Stimulated activated CD4-positive, alpha-beta T cell treated with anti-CD3 and anti-CD28 coated beads, Interleukin-4, amount 100 ng/mL, for 24 hours (primary cell): ENCODE measurements around the gene SLC46A3.

Experiments
- DNase-seq: peaks from one replicate; pipeline ENCODE4 v3.0.0-alpha.2; 2020

Gene SLC46A3

DNA sequence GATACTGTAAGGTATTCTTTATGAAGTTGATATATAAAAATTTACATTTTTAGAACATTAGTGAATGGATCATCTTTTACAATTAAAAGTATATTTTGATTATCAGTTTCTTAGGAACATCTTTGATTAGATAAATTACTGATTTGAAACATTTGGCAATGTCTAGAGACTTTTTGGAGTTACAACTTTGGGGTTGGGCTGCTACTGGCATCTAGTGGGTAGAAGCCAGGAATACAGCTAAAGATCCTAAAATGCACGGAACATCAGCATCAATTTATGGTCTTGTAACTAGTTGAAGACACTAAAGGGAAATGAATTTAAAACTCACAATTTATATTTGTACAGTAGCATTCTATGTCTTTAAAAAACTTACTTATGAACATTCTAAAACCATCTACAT lies 40.0 kb downstream of the SLC46A3 start:
- DNase-seq = no peak

DNA sequence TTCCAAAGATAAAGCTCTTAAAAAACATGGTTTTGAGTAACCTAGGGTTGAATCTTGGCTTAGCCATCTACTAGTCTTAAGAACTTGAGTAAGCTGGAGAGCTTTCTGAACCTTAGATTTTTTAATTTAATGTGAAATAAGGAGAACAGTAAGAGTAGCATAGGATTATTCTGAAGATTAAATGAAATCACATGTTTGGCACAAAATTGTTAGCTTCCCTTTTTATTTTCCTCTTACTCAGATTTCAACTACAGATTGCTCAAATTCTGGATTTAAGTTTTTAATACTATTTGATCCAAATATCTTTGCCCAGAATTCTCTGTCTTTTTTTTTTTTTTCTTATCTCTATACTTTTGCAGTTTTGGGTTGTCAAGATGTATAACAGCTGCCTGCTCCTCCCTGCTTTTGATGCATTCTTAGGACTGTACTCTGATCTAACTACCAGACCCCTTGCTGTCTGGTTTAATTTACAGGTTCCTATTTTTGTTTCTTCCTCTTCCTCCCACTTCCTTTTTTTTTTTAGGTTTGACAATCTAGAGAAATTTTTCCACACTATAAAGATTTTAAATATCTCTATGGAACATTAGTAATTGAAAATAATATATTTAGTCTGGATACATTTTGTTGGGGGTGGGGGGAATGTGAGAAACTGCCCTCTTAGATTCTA lies 47.5 kb downstream of the SLC46A3 start:
- no peak for DNase-seq

DNA sequence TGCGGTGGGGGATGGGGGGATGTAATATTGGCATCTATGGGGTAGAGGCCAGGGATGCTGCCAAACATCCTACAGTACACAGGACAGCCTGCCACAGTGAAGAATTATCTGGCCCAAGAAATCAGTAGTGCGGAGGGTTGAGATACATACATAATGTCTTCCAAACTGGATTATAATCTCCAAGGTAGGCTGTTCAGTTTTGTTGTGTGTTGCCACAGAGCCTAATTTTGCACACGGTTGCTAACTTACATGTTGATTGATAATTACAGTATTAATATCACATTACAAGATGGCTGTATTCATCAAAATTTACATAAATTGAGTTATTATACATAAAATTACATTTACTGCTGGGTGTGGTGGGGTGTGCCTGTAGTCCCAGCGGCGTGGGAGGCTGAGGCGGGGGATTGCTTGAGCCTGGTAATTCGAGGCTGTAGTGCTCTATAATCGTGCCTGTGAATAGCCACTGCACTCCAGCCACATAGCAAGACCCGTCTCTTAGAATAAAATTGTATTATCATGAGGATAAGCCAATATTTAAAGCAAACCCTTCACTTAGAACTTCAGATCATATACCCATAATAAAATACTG lies 51.8 kb downstream of the SLC46A3 start:
- no peak for DNase-seq

DNA sequence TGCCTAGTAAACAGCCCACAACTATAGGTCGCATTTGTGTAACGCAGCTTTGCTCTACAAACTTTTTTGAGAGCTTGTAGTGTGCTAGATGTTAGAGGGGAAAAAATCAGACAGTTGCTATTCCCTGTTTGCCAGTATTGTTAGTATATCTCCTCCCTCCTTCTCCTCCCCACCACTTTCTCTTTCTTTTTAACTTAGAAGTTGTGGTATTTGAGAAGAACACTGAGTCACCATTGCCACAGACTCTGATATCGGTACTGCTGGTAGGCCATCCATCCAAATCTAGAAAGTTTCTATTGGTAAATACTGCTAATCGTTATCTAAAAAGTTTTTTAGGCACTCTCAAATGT lies 59.2 kb downstream of the SLC46A3 start:
- DNase-seq = peak; percentile 38

DNA sequence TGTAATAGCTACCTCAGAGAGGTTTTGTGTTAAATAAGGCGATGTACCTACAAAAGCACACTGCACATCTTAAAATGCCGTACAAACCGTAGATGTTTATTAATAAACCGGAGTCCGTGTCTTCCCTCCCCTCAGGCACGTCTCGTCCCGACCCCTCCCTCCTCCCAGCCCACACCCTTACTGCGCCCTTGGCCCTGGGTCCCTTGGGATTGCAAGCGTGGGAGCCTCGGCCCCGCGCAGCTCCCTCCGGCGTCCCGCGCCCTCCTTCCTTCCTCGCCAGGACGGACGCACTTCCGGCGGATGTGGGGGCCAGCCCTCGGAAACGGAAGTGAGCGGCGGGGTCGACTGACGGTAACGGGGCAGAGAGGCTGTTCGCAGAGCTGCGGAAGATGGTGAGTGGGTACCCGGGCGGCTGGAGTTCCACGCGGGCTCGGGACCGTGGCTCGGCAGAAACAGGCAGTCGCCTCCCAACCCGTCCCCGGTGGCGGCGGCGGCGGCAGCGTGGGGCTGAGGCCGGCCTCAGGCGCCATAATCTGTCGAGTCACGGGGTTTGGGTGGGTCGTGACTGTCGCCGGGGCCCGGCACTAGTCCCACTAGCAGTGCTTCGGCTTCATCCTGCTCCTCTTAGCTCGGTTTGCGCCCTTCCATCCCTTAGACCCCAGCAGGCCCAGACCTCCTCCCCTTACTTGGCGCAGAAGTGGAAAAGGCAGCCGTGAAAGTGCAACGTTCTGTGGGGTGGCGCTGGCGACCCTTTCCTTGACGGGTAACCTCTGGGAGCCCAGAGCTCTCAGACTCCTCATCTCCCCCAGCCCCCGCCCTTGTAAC lies 59.8 kb downstream of the SLC46A3 start, which contains the start of gene POMP:
Gene POMP (plus strand): TSS at position 335 of the 825 bp plus-strand sequence. CDS start 55 bp downstream, at position 390.
- DNase-seq = peak; percentile 93

DNA sequence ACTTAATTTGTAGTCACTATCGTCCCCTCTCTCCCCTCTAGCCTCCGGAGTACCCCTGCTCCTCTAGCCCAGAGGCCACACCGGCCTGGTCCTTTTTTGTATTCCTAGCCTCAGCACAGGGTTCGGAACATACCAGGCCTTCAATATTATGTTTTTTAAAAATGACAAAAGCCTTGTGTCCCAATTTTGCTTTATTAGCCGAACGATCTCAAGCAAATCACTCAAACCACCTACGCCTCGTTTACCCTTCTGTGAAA lies 60.3 kb downstream of the SLC46A3 start:
- peak; percentile 7 for DNase-seq

DNA sequence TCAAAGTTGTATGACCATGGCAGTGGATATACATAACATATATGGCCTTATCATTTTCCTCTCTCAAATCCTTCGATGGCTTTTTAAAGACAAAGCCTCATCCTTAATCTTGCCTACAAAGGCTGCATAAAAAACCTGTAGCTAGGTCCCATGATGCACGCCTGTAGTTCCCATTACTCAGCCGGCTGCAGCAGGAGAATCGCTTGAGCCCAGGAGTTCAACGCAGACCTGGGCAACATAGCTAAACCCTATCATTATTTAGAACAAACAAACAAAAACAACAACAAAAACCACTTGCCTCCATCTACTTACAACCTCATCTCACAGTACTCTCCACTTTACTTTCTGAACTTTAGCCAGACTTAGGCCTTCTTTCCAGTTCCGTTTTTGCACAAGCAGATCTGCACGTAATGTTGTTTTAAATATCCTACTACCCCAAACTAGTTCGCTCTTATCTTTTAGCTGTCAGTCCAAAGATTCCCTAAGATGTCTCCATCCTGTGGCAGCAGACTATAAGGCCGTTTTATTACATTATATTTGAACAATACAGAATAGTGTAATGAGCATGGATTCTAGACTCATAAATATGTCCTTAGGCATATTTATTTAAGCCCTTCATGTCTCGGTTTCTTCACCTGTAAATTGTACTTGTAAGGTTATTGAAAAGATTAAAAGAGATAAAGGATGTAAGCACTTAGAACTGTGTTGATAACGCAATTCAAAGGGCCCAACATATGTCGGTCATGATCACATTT lies 60.8 kb downstream of the SLC46A3 start:
- DNase-seq = no peak

DNA sequence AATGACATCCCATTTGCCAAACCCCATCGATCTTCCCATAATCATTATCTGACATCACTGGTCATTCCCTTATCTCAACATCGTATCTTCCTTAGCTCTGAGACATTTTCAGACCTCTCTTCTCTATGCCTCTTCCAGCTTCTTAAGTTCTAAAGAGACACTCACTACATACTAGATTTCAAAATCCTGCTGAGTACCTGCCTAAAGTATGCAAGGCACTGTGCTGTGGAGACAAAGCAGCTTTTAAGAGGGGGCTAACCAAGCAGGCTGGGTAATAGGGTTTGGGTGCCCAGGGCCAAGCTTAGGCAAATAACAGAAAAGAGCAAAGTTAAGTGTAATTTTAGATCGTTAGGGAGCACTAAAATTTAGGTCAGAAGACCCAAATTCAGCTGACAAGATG lies 63.2 kb downstream of the SLC46A3 start:
- DNase-seq = no peak

DNA sequence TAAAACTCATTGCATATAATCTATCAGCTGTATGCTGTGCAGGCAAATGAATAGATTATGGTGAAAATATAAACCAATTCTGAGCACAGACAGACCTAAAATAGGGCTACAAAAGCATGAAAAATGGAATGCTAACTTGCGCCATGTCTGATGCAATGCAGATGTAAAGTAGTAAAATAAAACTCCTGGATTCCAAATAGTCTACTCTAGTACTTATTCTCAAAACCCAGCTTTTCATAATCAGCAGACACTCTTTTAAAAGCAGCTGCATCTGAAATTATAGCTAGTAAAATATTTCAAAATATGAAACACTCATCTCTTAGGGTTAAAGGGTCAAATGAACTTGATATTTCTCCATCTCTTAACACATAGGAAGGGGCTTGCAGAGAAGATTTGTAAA lies 64.5 kb downstream of the SLC46A3 start:
- DNase-seq = no peak

DNA sequence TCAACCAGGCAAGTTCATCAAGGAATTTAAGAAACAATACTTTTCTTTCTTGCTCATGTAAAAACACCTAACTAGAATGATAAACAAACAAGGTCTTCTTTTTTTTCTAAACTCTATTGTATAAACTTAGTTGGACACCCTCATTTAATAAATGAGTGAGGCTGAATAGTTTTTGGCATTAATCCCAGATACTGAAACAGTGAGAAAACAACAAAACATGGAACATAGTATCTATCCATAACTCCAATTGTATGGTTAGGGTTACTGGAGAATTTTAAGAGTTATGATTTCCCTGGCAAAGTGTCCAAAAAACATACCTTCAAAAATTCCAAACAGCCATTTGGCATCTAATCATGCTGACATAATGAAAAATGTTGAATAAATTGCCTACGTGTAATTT lies 65.7 kb downstream of the SLC46A3 start:
- no peak for DNase-seq

DNA sequence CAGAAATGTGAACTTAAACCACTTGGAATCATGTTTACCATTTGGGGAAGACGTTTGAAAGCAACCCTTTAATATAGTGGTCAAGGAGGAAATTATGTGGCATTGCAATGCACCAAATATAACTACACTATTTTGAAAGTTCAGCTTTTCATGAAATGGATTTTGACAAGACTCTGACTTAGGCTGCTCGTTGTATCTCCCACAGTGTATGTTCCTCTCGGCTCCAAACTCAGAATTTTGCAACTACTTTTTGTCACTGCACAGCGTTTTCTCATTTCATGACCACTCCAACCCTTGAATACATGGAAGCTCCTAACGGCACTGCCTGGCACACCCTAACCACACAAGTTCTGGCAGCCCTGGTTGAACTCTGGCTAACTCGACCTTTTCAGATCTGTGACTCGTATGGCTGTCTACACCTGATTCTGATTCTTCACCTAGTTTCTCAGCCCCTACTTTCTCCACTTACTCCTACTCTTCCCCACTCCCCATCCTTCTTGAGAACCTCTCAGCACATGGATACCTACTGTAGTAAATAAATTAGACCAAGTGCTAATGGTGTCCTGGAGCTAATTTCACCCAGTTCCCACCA lies 66.9 kb downstream of the SLC46A3 start:
- DNase-seq = no peak

DNA sequence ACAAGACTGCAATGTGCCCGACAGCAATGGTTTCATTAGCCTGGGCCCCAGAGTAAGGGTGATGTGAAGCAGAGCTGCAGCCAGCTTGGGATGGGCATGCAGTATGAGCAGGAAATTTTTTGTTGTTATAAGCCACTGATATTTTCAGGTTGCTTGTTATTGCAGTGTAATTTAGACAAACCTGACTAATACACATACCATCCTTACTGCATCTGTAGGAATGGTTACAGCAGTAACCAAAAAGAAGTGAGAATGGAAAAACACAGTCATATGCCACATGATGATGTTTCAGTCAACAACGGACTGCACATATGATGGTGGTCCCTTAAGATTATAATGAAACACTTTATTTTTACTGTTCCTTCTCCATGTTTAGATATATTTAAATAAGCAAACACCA lies 68.5 kb downstream of the SLC46A3 start:
- DNase-seq = no peak
